Transverse colon (tissue), 4 donors: ENCODE measurements around the gene SH3RF3.
A peak's percentile ranks its signal among the peaks of the same experiment; 100 is the strongest.

ENCODE experiments used
- EP300 ChIP-seq: sonication (generic); formaldehyde crosslinking; IDR thresholded peaks from one replicate; pipeline ENCODE4 v1.6.1; 2017; ENCODE audit warnings: antibody characterized with exemption, low read depth
- POLR2AphosphoS5 ChIP-seq, 3 donors: sonication (generic); formaldehyde crosslinking; IDR thresholded peaks; one replicate each; pipeline ENCODE4 v1.6.1; 2016; ENCODE audit warnings: antibody characterized with exemption in 3 of 3
- TF ChIP-seq, protein P1 (sequence below), 5 experiments: fragments of 200-600 bp in 3 of 5; fragments of 450-650 bp in 2 of 5; sonication (generic) in 3 of 5; IDR thresholded peaks; 1 replicate in 2 of 5; 2 replicates in 3 of 5; pipeline ENCODE4 v1.5.1; 2016 to 2017; ENCODE audit warnings: antibody characterized with exemption in 5 of 5, inconsistent platforms in 3 of 5, mild to moderate bottlenecking in 2 of 5, moderate library complexity in 1 of 5

DNA sequence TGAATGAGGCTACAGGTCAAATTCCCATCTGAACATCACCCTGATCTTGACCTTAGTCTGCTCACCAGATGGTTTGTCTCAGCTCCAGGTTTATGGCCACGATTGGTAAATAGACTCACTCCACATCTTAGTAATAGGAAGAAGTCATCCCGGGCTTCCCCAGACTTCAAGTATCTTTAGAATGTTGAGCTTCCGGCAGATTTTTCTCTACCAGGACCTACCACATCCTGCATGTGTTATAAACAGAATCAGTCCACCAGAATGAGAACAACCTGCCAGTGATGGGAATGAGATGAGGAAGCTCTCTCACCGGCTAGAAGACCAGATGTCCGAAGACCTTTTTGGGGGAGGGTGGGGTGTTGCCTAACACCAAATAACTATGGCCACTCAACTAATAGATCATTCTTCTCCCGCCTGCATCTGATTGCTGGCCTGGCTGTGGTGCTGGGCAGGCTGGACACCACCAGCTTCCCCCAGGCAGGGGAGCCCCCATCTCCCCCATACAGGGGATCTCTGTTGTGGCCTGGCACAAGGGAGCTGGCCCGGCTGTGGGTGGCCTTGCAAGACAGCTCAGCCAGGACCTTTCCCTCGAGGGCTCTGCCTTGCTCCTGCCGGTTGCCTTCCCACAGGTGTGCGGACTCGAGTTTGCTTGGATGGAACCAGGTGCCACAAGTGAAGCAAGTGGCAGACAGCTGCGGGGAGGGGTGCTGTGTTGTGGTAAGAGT, 88.5 kb downstream of the SH3RF3 start:
- TF ChIP-seq, protein P1, sequence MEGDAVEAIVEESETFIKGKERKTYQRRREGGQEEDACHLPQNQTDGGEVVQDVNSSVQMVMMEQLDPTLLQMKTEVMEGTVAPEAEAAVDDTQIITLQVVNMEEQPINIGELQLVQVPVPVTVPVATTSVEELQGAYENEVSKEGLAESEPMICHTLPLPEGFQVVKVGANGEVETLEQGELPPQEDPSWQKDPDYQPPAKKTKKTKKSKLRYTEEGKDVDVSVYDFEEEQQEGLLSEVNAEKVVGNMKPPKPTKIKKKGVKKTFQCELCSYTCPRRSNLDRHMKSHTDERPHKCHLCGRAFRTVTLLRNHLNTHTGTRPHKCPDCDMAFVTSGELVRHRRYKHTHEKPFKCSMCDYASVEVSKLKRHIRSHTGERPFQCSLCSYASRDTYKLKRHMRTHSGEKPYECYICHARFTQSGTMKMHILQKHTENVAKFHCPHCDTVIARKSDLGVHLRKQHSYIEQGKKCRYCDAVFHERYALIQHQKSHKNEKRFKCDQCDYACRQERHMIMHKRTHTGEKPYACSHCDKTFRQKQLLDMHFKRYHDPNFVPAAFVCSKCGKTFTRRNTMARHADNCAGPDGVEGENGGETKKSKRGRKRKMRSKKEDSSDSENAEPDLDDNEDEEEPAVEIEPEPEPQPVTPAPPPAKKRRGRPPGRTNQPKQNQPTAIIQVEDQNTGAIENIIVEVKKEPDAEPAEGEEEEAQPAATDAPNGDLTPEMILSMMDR (IDR thresholded peaks at IDR 0.05), result no peak
- peak in 2 of 3 donors; percentile 65 to 66 for TF ChIP-seq POLR2AphosphoS5 (IDR thresholded peaks at IDR 0.05)
- TF ChIP-seq EP300, result no peak
